GM12878 (cell line): Measurements from ENCODE around the gene LCOR. TPM values are rescaled to one million over a fixed set of nuclear protein-coding genes. Genes with fewer than 3 reads are reported as not detected.

Source experiments
- BCL3 ChIP-seq: IDR thresholded peaks from 2 replicates; pipeline ENCODE4 v1.6.1; 2011; ENCODE audit warnings: borderline replicate concordance, low read depth, mild to moderate bottlenecking, moderate library complexity, low read length; ENCODE audit not compliant: insufficient read depth, poor library complexity, severe bottlenecking
- CHD4 ChIP-seq: fragments of 200-600 bp; sonication (generic); IDR thresholded peaks from 2 replicates; pipeline ENCODE4 v1.6.1; 2016; ENCODE audit warnings: mild to moderate bottlenecking
- IRF4 ChIP-seq: IDR thresholded peaks from 2 replicates; pipeline ENCODE4 v1.6.1; 2011; ENCODE audit warnings: low read depth, low read length
- KAT2A ChIP-seq: conservative IDR thresholded peaks from 2 replicates; pipeline ENCODE4 v1.6.1; 2011; ENCODE audit warnings: low read depth, low read length; ENCODE audit not compliant: control insufficient read depth
- KDM1A ChIP-seq: fragments of 200-600 bp; sonication (generic); IDR thresholded peaks from 2 replicates; pipeline ENCODE4 v1.6.1; 2016; ENCODE audit warnings: borderline replicate concordance
- KLF5 ChIP-seq: fragments of 450-650 bp; IDR thresholded peaks from 2 replicates; pipeline ENCODE4 v1.6.1; 2014; ENCODE audit warnings: mild to moderate bottlenecking; ENCODE audit not compliant: partially characterized antibody
- MXI1 ChIP-seq: fragments of 150-350 bp; IDR thresholded peaks from 2 replicates; pipeline ENCODE4 v1.6.1; 2011; ENCODE audit warnings: low read depth, mild to moderate bottlenecking, inconsistent platforms, low read length, improper control_type of control experiment
- NFXL1 ChIP-seq: fragments of 450-650 bp; IDR thresholded peaks from 2 replicates; pipeline ENCODE4 v1.6.1; 2017; ENCODE audit warnings: antibody characterized with exemption, mild to moderate bottlenecking, borderline replicate concordance
- NFYA ChIP-seq: IDR thresholded peaks from 2 replicates; pipeline ENCODE4 v1.6.1; 2011; ENCODE audit warnings: low read depth, mild to moderate bottlenecking, low read length, improper control_type of control experiment, borderline replicate concordance
- NR2C1 ChIP-seq: fragments of 450-650 bp; IDR thresholded peaks from 2 replicates; pipeline ENCODE4 v1.6.1; 2017; ENCODE audit warnings: antibody characterized with exemption, mild to moderate bottlenecking, moderate library complexity
- NR2F1 ChIP-seq: fragments of 450-650 bp; conservative IDR thresholded peaks from 2 replicates; pipeline ENCODE4 v1.6.1; 2017; ENCODE audit warnings: mild to moderate bottlenecking
- PAX5 ChIP-seq: IDR thresholded peaks from 2 replicates; pipeline ENCODE4 v1.6.1; 2011; ENCODE audit warnings: low read depth, low read length, borderline replicate concordance
- REST ChIP-seq: IDR thresholded peaks from 2 replicates; pipeline ENCODE4 v1.6.1; 2012; ENCODE audit warnings: mild to moderate bottlenecking, low read depth, low read length
- SPI1 ChIP-seq: IDR thresholded peaks from 2 replicates; pipeline ENCODE4 v1.6.1; 2011; ENCODE audit warnings: low read depth, mild to moderate bottlenecking, low read length, moderate library complexity, borderline replicate concordance; ENCODE audit not compliant: insufficient read depth
- SREBF2 ChIP-seq: IDR thresholded peaks from 2 replicates; pipeline ENCODE4 v1.6.1; 2012; ENCODE audit warnings: mild to moderate bottlenecking, low read length
- SRF ChIP-seq, 2 experiments: IDR thresholded peaks; 2 replicates each; pipeline ENCODE4 v1.6.1; 2011; ENCODE audit warnings: low read depth in 2 of 2, low read length in 2 of 2, mild to moderate bottlenecking in 1 of 2, moderate library complexity in 1 of 2
- SUZ12 ChIP-seq: fragments of 200-600 bp; sonication (generic); IDR thresholded peaks from one replicate; pipeline ENCODE4 v1.6.1; 2018; ENCODE audit warnings: antibody characterized with exemption, mild to moderate bottlenecking; ENCODE audit not compliant: unreplicated experiment
- TAF1 ChIP-seq: IDR thresholded peaks from 2 replicates; pipeline ENCODE4 v1.6.1; 2011; ENCODE audit warnings: mild to moderate bottlenecking, low read depth, low read length, borderline replicate concordance
- TCF12 ChIP-seq: IDR thresholded peaks from 2 replicates; pipeline ENCODE4 v1.6.1; 2011; ENCODE audit warnings: low read depth, mild to moderate bottlenecking, low read length
- TCF3 ChIP-seq: IDR thresholded peaks from 2 replicates; pipeline ENCODE4 v1.6.1; 2012; ENCODE audit warnings: low read depth, mild to moderate bottlenecking, low read length, borderline replicate concordance; ENCODE audit not compliant: insufficient read depth
- ZBTB4 ChIP-seq: fragments of 450-650 bp; formaldehyde crosslinking; IDR thresholded peaks from 2 replicates; pipeline ENCODE4 v1.4.0; 2022; ENCODE audit warnings: mild to moderate bottlenecking, moderate library complexity
- ZZZ3 ChIP-seq: IDR thresholded peaks from 2 replicates; pipeline ENCODE4 v1.6.1; 2011; ENCODE audit warnings: low read depth; ENCODE audit not compliant: control insufficient read depth, insufficient read length
- polyA plus RNA-seq, 11 experiments: library from polyadenylated mRNA; depleted of rRNA in 4 of 11; unstranded in 6 of 11; stranded (reverse) in 5 of 11; fragments of >200 nt; fragmentation: Nextera tagmentation in 4 of 11; fragmentation: Illumina TruSeq in 1 of 11; extraction: Ambion mirVana in 4 of 11; extraction: Trizol in 1 of 11; gene quantifications; 1 replicate in 1 of 11; 2 replicates in 10 of 11; pipeline versions ENCODE4 v1.2.1 to v1.2.3, GENCODE V29; 2011 to 2016; ENCODE audit warnings: inconsistent platforms in 2 of 11, missing spikeins in 2 of 11, low read depth in 1 of 11
- total RNA-seq, 4 experiments: library from RNA; depleted of rRNA in 3 of 4; stranded (reverse); fragments of >200 nt in 3 of 4; fragmentation: Illumina TruSeq in 1 of 4; extraction: Trizol in 1 of 4; gene quantifications; 2 replicates each; pipeline versions ENCODE4 v1.2.1 to v1.2.3, GENCODE V29; 2013 to 2021

Gene LCOR
- total and polyA plus RNA-seq, 10 of the 15 experiments (the other 5 are each of a cell fraction or from before 2014, with no cell fraction given), result 1.6 to 22.0 (median 13.2) TPM

- TF ChIP-seq SUZ12, result no peak
- TF ChIP-seq ZBTB4 (CRISPR knock-in tag), result no peak
- TF ChIP-seq ZZZ3, result no peak
- TF ChIP-seq PAX5, result peak; percentile 36; the same call in 1 of the 2 replicates
- peak; percentile 80 for TF ChIP-seq TAF1
- 0 out of 4 replicates have a peak, but pooled peaks of 1 of the 2 experiments have one; percentile 4 for TF ChIP-seq SRF (IDR thresholded peaks at IDR 0.05; ENCODE audit: low read depth in 2 of 2, low read length in 2 of 2)
- peak; percentile 40; the same call in 1 of the 2 replicates for TF ChIP-seq NR2F1
- TF ChIP-seq MXI1, result peak; percentile 65; the same call in 1 of the 2 replicates
- no peak; the same call in 1 of the 2 replicates for TF ChIP-seq NR2C1
- peak; percentile 57; the same call in 1 of the 2 replicates for TF ChIP-seq SPI1
- peak; percentile 42; the same call in 1 of the 2 replicates for TF ChIP-seq TCF12
- TF ChIP-seq KLF5, result no peak
- TF ChIP-seq KDM1A, result no peak
- no peak for TF ChIP-seq SREBF2
- no peak for TF ChIP-seq KAT2A
- 0 out of 2 replicates have a peak, but pooled peaks have one; percentile 72 for TF ChIP-seq NFXL1
- TF ChIP-seq IRF4, result no peak
- TF ChIP-seq NFYA, result no peak
- no peak for TF ChIP-seq CHD4
- no peak for TF ChIP-seq TCF3
- no peak for TF ChIP-seq BCL3
- TF ChIP-seq REST, result peak; percentile 24; the same call in 1 of the 2 replicates
Measured at GRCh38 chr10:96832721-96833219, 672 bp downstream of the LCOR start (continued).
